IPS-15b (cell line): Measurements from ENCODE around the gene COG2.
A peak's percentile ranks its signal among the peaks of the same experiment; 100 is the strongest.
"Not testable (repeated sequence)": the region's sequence is repeated elsewhere in the genome, so short reads cannot be mapped to it uniquely, and the experiment has no call there.

Source experiments
- H3K27me3 ChIP-seq: one replicate; pipeline ENCODE4 v1.6.1; 2013; ENCODE audit warnings: low read length; ENCODE audit not compliant: control insufficient read depth, insufficient read depth
- H3K36me3 ChIP-seq: one replicate; pipeline ENCODE4 v1.6.1; 2013; ENCODE audit warnings: low read length; ENCODE audit not compliant: control insufficient read depth, insufficient read depth
- H3K4me1 ChIP-seq: one replicate; pipeline ENCODE4 v1.6.1; 2013; ENCODE audit warnings: mild to moderate bottlenecking, low read length; ENCODE audit not compliant: control insufficient read depth, insufficient read depth
- H3K4me3 ChIP-seq: one replicate; pipeline ENCODE4 v1.5.1; 2013; ENCODE audit warnings: low read depth, low read length
- H3K9ac ChIP-seq: one replicate; pipeline ENCODE4 v1.6.1; 2013; ENCODE audit warnings: low read depth, mild to moderate bottlenecking, low read length
- H3K9me3 ChIP-seq: one replicate; pipeline ENCODE4 v1.6.1; 2013; ENCODE audit warnings: mild to moderate bottlenecking, low read length; ENCODE audit not compliant: control insufficient read depth, insufficient read depth

COG2 gene, protein sequence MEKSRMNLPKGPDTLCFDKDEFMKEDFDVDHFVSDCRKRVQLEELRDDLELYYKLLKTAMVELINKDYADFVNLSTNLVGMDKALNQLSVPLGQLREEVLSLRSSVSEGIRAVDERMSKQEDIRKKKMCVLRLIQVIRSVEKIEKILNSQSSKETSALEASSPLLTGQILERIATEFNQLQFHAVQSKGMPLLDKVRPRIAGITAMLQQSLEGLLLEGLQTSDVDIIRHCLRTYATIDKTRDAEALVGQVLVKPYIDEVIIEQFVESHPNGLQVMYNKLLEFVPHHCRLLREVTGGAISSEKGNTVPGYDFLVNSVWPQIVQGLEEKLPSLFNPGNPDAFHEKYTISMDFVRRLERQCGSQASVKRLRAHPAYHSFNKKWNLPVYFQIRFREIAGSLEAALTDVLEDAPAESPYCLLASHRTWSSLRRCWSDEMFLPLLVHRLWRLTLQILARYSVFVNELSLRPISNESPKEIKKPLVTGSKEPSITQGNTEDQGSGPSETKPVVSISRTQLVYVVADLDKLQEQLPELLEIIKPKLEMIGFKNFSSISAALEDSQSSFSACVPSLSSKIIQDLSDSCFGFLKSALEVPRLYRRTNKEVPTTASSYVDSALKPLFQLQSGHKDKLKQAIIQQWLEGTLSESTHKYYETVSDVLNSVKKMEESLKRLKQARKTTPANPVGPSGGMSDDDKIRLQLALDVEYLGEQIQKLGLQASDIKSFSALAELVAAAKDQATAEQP

DNA sequence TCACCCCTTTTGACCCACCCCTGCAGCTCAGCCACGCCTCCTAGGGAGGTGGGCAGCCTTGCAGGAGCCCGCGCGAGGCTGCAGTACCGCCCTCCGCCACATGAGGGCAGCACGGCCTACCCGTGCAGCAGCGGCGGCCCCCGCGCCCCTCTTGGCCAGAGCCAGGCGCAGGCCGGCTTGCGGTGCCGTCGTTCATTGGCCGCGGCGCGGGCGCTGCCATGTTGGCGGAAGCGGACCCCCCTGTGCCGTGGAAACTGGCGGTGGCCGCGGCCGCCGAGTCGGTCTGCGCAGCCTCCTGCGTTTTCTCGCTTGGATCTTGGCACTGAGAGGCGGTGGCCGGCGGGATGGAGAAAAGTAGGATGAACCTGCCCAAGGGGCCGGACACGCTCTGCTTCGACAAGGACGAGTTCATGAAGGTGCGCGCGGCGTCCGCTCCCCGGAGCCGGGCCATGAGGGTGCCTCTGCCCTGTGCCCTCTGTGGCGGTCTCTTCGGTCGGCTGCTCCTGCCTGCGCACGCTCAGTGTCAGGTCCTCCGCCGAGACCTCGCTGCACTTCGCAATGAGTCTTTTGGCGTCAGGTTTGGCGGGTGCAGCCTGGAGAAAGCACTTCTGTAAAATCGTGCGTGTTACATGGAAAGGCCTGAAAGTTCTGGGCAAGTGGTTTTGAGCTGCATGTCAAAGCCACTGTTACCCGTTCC lies at the start of gene COG2:
Gene COG2, plus strand, starts transcription at position 219 of the 697 bp plus-strand sequence. Its CDS starts 126 bp downstream, at position 345.
- Histone ChIP-seq H3K4me1 (no peaks in the 10 kb centered on the region), H3K9me3 (no peaks in the 10 kb centered on the region), H3K9ac (peak within 1 kb of the TSS; percentile 81)

DNA sequence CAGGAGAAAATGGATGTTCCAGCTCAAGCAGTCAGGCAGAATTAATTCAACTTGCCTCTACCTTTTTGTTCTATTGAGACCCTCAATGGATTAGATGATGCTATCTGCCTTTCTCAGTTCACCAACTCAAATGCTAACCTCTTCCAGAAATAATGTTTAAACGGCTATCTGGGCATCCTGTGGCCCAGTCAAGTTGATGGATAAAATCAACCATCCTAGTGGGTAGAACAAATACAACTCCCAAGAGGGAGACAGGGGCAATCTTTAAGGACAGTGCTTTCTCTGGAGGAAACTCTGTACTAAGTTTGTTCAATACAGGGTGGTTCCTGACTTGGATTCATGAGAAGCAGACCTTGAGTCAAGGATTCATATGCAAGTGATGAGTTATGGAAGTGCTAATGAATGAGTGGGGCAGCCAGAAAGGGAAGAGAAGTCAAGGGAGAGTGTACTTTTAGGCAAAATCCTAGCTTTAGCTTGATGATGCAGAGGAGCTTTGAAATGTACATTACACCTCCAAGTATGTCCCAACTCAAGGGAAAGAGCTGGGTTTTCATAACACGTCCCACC lies 49.4 kb upstream of the COG2 start:
- H3K36me3 ChIP-seq: no peaks in the 10 kb centered on the region
- no peak overlapping the region for H3K9ac ChIP-seq
- H3K4me1 ChIP-seq: no peaks in the 10 kb centered on the region
- no peaks in the 10 kb centered on the region for H3K9me3 ChIP-seq
- H3K4me3 ChIP-seq: no peak overlapping the region
- no peaks in the 10 kb centered on the region for H3K27me3 ChIP-seq

More for the DNA sequence above, at the start of gene COG2:
- H3K27me3 ChIP-seq: no peaks in the 10 kb centered on the region
- H3K4me3 ChIP-seq: peak within 1 kb of the TSS; percentile 64
- H3K36me3 ChIP-seq: no peaks in the 10 kb centered on the region

DNA sequence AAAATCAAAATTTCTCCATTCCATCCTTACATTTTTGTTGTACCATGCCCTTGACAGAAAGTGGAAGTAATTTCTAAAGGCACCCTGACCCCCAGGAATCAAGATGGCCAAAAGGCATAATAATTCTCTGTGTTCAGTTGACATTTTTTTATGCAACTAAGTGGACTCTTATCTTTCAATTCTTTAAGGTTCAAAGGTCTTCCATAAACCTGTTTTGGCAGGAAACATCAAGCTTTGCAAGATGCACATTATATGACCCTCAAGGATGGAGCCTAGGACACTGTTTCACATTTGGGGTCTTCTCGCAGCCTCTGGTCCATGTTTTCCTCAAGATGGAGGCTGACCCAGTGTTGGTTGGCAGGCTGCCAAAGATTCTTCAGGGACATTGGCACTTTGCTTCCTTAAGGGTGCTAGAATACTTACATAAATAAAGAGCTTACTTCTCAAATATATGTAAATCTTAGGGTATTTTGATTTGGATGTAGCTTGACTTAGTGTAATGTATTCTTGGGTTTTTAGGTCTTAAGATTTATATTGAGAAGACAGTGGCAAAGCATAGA lies 48.0 kb upstream of the COG2 start:
- H3K27me3 ChIP-seq: no peaks in the 10 kb centered on the region
- no peak overlapping the region for H3K4me3 ChIP-seq
- H3K36me3 ChIP-seq: no peaks in the 10 kb centered on the region
- H3K9me3 ChIP-seq: no peaks in the 10 kb centered on the region
- no peak overlapping the region for H3K9ac ChIP-seq
- no peaks in the 10 kb centered on the region for H3K4me1 ChIP-seq

DNA sequence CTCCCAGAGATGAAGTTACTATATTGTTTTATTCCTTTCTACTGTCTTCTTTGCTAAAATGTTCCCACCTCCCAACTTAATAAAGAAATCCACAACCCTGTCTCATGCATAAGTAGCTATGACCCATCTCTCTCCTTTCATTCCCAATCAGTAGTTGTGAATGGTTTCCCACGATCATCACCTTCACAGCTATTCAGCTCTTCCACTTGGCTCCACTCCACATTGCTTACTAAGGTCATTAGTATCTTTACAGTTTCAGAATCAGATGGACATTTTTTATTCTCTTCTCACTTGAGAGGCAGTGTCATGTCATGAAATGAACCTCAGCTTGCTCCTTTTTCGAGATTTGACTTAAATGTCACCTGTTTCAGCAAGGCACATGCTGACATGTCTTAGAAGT lies 47.1 kb upstream of the COG2 start:
- no peak overlapping the region for H3K4me3 ChIP-seq
- no peaks in the 10 kb centered on the region for H3K9me3 ChIP-seq
- H3K36me3 ChIP-seq: no peaks in the 10 kb centered on the region
- H3K4me1 ChIP-seq: no peaks in the 10 kb centered on the region
- no peak overlapping the region for H3K9ac ChIP-seq
- no peaks in the 10 kb centered on the region for H3K27me3 ChIP-seq

DNA sequence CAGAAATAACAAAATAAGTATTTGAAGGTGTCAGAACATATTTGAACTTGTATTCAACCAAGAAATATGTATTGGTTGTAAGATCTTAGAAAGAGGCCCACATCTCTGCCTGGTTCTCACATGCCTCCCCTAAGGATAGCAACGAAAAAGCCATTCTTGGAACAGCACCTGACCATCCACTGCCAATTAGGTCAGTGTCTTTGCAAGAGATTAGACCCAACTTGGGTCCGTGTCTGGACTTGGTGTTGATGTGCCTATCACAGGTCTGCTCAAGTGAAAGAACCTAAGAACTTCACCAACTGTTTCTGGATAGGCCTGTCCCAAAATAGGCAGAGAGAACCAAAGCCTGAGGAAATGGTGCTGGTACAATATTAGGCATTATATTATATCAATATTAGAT lies 46.0 kb upstream of the COG2 start:
- Histone ChIP-seq H3K36me3 (no peaks in the 10 kb centered on the region), H3K9ac (no peak overlapping the region), H3K9me3 (no peaks in the 10 kb centered on the region), H3K4me1 (no peaks in the 10 kb centered on the region), H3K27me3 (no peaks in the 10 kb centered on the region), H3K4me3 (no peak overlapping the region)

DNA sequence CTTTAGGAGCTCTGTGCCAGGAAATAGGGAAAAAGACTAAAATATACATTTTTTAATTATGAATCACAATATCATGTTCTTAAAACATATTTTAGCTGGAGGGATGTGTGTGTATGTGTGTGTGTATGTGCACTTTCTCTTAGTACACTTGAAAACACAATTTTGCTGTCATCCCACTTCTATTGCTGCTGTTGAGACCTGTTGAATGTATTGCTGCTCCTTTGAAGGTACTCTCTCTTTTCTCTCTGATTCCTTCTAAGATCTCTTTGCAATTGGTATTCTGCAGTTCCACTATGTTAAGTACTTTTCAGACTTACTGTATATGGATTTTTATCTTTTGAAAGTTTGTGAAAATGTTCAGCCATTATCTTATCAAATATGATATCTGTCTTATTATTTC lies 43.5 kb upstream of the COG2 start:
- Histone ChIP-seq H3K4me3 (no peak overlapping the region), H3K4me1 (no peaks in the 10 kb centered on the region), H3K9ac (no peak overlapping the region), H3K36me3 (no peaks in the 10 kb centered on the region), H3K9me3 (no peaks in the 10 kb centered on the region), H3K27me3 (no peaks in the 10 kb centered on the region)

DNA sequence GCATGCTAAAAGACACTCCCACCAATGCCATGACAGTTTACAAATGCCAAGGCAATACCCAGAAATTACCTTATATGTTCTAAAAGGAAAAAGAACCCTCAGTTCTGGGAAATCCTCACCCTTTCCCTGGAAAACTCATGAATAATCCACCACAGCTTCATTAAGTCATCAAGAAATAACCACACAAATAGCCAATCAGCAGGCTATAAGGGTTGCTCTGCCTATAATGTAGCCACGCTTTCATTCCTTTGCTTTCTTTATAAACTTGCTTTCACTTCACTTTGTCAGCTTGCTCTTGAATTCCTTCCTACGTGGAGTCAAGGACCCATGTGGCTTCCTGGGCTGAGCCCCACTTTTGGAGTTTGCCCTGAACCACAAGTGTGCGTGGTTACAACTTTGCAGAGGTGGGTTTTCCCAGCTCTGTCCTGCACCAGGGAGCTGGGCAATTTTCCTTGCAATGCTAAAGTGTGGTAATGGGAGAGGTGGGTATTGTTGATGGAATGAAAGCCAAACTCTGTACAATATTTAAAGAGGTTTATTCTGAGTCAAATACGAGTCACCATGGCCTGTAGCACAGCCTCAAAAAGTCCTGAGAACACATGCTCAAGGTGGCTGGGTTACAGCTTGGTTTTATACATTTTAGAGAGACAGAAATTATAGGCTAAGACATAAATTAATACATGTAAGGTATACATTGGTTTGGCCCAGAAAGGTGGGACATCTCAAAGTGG lies 42.2 kb upstream of the COG2 start:
- Histone ChIP-seq H3K27me3 (no peaks in the 10 kb centered on the region), H3K9ac (no peak overlapping the region), H3K4me1 (no peaks in the 10 kb centered on the region), H3K36me3 (no peaks in the 10 kb centered on the region), H3K9me3 (no peaks in the 10 kb centered on the region), H3K4me3 (no peak overlapping the region)

DNA sequence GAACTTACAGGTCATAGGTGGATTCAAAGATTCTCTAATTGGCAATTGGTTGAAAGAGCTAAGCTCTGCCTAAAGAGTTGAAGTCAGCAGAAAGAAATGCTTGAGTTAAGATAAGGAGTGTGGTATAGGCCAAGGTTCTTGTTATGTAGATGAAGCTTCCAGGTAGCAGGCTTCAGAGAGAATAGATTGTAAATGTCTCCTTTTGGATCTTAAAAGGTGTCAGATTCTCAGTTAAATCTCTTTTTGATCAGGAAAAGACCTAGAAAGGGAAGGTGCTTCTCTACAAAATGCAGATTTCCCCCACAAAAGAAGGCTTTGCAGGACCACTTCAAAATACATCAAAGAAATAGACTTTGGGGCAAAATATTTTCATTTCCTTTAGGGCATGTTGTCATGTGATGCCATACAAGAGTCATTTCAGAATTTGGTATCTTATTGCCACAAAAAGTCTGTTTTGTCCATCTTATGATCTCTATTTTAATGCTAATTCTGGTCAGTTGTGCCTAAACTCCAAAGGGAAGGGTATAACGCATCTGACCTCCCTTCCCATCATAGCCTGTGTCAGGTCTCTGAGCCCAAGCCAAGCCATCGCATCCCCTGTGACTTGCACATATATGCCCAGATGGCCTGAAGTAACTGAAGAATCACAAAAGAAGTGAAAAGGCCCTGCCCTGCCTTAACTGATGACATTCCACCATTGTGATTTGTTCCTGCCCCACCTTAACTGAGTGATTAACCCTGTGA lies 41.5 kb upstream of the COG2 start:
- H3K36me3 ChIP-seq, H3K4me1 ChIP-seq, H3K9ac ChIP-seq, H3K4me3 ChIP-seq, H3K27me3 ChIP-seq, H3K9me3 ChIP-seq: not testable (repeated sequence)

DNA sequence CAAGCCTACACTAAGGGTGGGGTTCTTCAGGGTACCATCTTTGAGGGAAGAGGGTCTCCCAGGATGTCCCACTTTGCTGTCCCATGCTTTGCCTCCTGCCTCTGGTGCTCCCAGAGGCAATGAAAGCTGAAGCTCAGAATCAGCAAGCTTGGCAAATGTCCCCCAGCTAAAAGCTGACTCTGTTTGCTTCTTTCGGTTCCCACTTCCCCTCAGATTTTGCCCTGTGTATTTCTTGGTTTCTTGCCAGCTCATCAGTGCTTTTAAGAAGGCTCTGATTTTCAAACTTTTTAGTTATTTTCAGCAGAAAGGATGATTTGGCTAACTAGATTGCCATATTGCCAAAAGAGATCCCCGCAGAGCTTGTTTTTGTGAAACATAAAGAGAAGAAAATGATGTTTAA lies 33.1 kb upstream of the COG2 start:
- H3K9me3 ChIP-seq: no peaks in the 10 kb centered on the region
- H3K36me3 ChIP-seq: no peaks in the 10 kb centered on the region
- H3K4me3 ChIP-seq: no peak overlapping the region
- no peaks in the 10 kb centered on the region for H3K27me3 ChIP-seq
- H3K4me1 ChIP-seq: no peaks in the 10 kb centered on the region
- H3K9ac ChIP-seq: no peak overlapping the region

DNA sequence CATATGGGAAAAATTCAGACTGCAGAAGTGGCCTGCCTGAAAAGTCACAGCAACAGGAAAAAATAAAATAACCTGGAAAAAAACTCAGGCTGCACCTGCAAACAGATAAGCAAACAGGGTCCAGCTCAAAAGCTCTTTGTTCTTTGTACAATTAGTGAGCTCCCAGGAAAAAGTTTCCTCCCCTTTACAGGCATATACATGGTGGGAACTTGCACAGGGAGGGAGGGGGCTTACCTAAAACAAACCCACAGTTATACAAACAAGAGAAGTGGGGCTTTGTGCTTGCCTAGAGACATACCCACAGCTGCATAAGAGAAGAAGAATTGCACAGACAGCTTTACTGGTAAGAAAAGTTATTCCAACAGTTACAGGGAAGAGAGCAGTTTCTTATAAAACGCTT lies 31.7 kb upstream of the COG2 start:
- no peaks in the 10 kb centered on the region for H3K4me1 ChIP-seq
- no peak overlapping the region for H3K4me3 ChIP-seq
- no peaks in the 10 kb centered on the region for H3K27me3 ChIP-seq
- no peaks in the 10 kb centered on the region for H3K36me3 ChIP-seq
- H3K9me3 ChIP-seq: no peaks in the 10 kb centered on the region
- H3K9ac ChIP-seq: no peak overlapping the region
